ENCODE measurements around the gene TANC1. TPM values are rescaled to one million over a fixed set of nuclear protein-coding genes. Genes with fewer than 3 reads are reported as not detected.

Gene TANC1
- total RNA-seq, 1 experiment from 2014 or later, result 2.5 TPM

DNA sequence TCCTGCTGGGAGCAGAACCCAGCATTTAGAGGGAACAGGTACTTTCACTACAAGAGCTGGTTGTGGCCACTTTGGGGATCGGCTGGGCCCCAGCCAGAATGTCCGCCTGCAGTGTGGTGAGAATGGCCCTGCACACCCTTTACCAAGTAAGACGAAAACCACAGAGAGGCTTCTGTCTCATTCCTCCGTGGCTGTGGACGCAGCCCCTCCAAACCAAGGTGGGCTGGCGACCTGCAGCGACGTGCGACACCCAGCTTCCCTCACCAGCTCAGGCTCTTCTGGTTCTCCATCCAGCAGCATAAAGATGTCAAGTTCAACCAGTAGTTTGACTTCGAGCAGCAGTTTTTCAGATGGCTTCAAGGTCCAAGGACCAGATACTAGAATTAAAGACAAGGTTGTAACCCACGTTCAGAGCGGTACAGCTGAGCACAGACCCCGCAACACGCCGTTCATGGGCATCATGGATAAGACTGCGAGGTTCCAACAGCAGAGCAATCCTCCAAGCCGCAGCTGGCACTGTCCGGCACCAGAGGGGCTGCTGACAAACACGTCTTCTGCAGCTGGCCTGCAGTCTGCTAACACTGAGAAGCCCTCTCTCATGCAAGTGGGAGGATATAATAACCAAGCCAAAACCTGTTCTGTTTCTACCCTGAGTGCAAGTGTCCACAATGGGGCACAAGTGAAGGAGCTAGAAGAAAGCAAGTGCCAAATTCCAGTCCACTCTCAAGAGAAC lies 261.9 kb downstream of the TANC1 start:
- no peak overlapping the region for H2AK5ac ChIP-seq (ENCODE audit: insufficient read length, low read length)
- H3K9me3 Mint-ChIP-seq, result no peaks in the 10 kb centered on the region
- WGBS (ENCODE audit: extremely low coverage, insufficient read length, low lambda C conversion rate), result no CpG with 5 or more reads among the region's 19 CpGs
- no peak overlapping the region for H2BK15ac ChIP-seq (ENCODE audit: low read depth, low read length)
- no peak overlapping the region for H3T11ph ChIP-seq (ENCODE audit: low read length)
- no peak overlapping the region for H4K5ac ChIP-seq (ENCODE audit: insufficient read length, low read depth, low read length)
- H3K4me1 ChIP-seq (ENCODE audit: insufficient read depth, low read length), result no peaks in the 10 kb centered on the region
- no peak overlapping the region for H3K27ac ChIP-seq (ENCODE audit: insufficient read length, low read depth, low read length)
- H3K4me3 Mint-ChIP-seq, result no peak overlapping the region
- no peak overlapping the region for H4K91ac ChIP-seq (ENCODE audit: insufficient read length, low read depth, low read length)
- H3K23me2 ChIP-seq (ENCODE audit: insufficient read length, low read depth, low read length, poor library complexity, severe bottlenecking), result no peaks in the 10 kb centered on the region
- no peaks in the 10 kb centered on the region for H3K79me2 ChIP-seq (ENCODE audit: insufficient read depth, low read length)
- no peaks in the 10 kb centered on the region for H3K27me3 Mint-ChIP-seq (ENCODE audit: low read depth)
- no peak overlapping the region for H2BK12ac ChIP-seq (ENCODE audit: insufficient read length, low read depth, low read length)
- no peak overlapping the region for H3K4ac ChIP-seq (ENCODE audit: low read depth, low read length)
- H3K18ac ChIP-seq (ENCODE audit: insufficient read length, low read depth, low read length), result no peak overlapping the region
- no peaks in the 10 kb centered on the region for H3K79me1 ChIP-seq (ENCODE audit: insufficient read depth, low read depth, low read length, poor library complexity, severe bottlenecking)
- no peak for DNase-seq
- H3K27me3 ChIP-seq (ENCODE audit: insufficient read depth, low read length), result no peaks in the 10 kb centered on the region
- H2BK120ac ChIP-seq (ENCODE audit: low read depth, low read length, poor library complexity, severe bottlenecking), result no peak overlapping the region
- H3K9ac ChIP-seq (ENCODE audit: extremely low read depth, insufficient read length, low read length), result no peak overlapping the region
- H3K14ac ChIP-seq (ENCODE audit: insufficient read depth, low read length), result no peak overlapping the region
- TF ChIP-seq, protein P1, sequence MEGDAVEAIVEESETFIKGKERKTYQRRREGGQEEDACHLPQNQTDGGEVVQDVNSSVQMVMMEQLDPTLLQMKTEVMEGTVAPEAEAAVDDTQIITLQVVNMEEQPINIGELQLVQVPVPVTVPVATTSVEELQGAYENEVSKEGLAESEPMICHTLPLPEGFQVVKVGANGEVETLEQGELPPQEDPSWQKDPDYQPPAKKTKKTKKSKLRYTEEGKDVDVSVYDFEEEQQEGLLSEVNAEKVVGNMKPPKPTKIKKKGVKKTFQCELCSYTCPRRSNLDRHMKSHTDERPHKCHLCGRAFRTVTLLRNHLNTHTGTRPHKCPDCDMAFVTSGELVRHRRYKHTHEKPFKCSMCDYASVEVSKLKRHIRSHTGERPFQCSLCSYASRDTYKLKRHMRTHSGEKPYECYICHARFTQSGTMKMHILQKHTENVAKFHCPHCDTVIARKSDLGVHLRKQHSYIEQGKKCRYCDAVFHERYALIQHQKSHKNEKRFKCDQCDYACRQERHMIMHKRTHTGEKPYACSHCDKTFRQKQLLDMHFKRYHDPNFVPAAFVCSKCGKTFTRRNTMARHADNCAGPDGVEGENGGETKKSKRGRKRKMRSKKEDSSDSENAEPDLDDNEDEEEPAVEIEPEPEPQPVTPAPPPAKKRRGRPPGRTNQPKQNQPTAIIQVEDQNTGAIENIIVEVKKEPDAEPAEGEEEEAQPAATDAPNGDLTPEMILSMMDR (conservative IDR thresholded peaks at IDR 0.05), result no peak
- peaks cover 0 to 16% (median 0%) of the 10 kb centered on the region in 3 experiments; a peak in 5 of 7 replicates for H3K36me3 Mint-ChIP-seq (ENCODE audit: insufficient read depth in 1 of 3, low read depth in 3 of 3)
- H2BK5ac ChIP-seq (ENCODE audit: insufficient read length, low read length), result no peak overlapping the region
- H3K27ac Mint-ChIP-seq, result peak overlapping the region in 1 of 3 experiments; percentile 15; a peak in 2 of 7 replicates
- no peak overlapping the region for H3K56ac ChIP-seq (ENCODE audit: insufficient read length, low read depth, low read length)
- H2BK20ac ChIP-seq (ENCODE audit: low read depth, low read length, poor library complexity, severe bottlenecking), result no peak overlapping the region
- no peaks in the 10 kb centered on the region for H4K20me1 ChIP-seq (ENCODE audit: control insufficient read depth, insufficient read depth, insufficient read length)
- no peak overlapping the region for H4K8ac ChIP-seq (replicated peaks; ENCODE audit: insufficient read length, low read depth, low read length)
- H2AFZ ChIP-seq (ENCODE audit: low read length), result no peak overlapping the region
- H3K4me1 Mint-ChIP-seq, result peaks cover 0 to 5% of the 10 kb centered on the region in 2 experiments; a peak in 2 of 4 replicates
- H3K23ac ChIP-seq (ENCODE audit: insufficient read length, low read depth, low read length), result no peak overlapping the region
- H3K9me3 ChIP-seq (ENCODE audit: control insufficient read depth, low read depth, low read length), result no peaks in the 10 kb centered on the region
- no peak overlapping the region for H3K4me2 ChIP-seq (ENCODE audit: insufficient read depth, insufficient read length, low read length)
